Epithelial cell of proximal tubule (primary cell): ENCODE results near the gene MAP1LC3A. TPM values are rescaled to one million over a fixed set of nuclear protein-coding genes. Genes with fewer than 3 reads are reported as not detected.
"Not testable (repeated sequence)": the region's sequence is repeated elsewhere in the genome, so short reads cannot be mapped to it uniquely, and the experiment has no call there.

Source experiments
- DNase-seq: peaks from one replicate; pipeline ENCODE4 v3.0.0-alpha.2; 2011; ENCODE audit warnings: low read depth
- H3K4me3 ChIP-seq: 2 replicates; pipeline ENCODE4 v1.5.1; 2011; ENCODE audit warnings: low read depth, mild to moderate bottlenecking, low read length
- CTCF ChIP-seq: conservative IDR thresholded peaks from 2 replicates; pipeline ENCODE4 v1.5.1; 2012; ENCODE audit warnings: low read depth, mild to moderate bottlenecking, low read length
- total RNA-seq: library from RNA; depleted of rRNA; stranded (reverse); fragments of >200 nt; gene quantifications from 2 replicates; pipeline ENCODE4 v1.2.3, GENCODE V29; 2015

The MAP1LC3A gene
- 21.6 and 28.3 TPM in 2 replicates for total RNA-seq

- TF ChIP-seq CTCF = no peak
- no peak for DNase-seq
Measured at GRCh38 chr20:34558320-34559218, at the start of gene MAP1LC3A. Gene MAP1LC3A, plus strand, starts transcription at chr20:34558718. Its CDS starts 151 bp downstream, at chr20:34558869.

GRCh38 chr20:34510575-34510974 lies 47.9 kb upstream of the MAP1LC3A start:
- no peak overlapping the region for H3K4me3 ChIP-seq
- no peak for DNase-seq
- no peak for TF ChIP-seq CTCF

More at GRCh38 chr20:34558320-34559218, at the start of gene MAP1LC3A:
- peak within 1 kb of the TSS; percentile 86 for H3K4me3 ChIP-seq

- no peak for DNase-seq
- H3K4me3 ChIP-seq = peak overlapping the region; percentile 27
- no peak for TF ChIP-seq CTCF
Measured at GRCh38 chr20:34511891-34512265, 46.6 kb upstream of the MAP1LC3A start.

DNA sequence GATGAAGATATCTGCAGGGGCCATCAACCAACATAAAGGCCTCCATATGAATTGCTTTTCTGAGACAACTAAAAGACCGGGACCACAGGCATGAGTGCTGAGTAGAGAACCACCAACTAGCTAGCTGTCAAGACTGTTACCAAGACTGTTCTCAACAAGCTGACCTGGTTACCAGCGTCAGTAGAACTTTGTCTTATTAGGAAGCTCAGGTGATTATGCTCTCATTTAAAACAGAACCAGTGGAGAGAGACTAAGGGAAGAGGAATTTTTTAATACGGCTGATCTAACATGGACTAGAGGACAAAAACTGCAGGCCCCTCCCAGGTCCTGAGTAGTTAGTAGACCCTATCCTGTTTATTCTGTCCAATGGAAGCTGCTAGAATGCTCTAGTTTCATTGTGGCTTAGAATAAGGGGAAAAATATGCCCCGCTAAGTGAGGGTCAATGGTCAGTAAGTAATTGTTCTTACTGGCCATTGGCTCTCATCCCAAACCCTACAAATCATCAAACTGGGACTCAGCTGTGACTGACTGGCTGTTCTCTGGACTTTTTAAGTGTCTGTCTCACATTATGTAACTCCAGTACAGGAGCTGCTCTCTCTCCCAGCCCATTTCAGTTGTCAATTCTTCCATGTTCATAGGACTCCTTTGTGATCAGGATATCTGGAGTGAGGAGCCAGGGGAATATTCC lies 46.1 kb upstream of the MAP1LC3A start:
- DNase-seq = peak; percentile 84
- peak overlapping the region; percentile 27 for H3K4me3 ChIP-seq
- no peak for TF ChIP-seq CTCF

DNA sequence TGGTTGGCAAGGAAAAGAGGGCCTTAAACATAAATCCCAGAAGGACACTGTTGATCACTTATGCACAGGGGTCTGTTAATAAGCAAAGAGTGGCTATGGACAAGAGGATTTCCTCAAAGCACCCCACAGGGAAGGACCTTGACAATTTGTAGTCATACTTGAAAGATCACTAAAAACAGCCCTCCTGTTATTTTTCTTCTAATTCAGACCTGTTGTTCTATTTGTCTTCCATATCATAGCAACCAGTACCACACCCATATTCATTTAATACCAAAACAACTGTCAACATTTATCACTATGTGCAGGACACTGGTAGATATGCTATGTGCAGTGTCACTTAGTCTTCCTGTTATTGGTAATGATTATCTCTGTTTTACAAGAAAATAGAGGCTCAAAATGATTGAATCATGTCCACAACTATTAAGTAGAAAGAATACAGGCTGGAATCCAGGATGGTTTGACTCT lies 45.5 kb upstream of the MAP1LC3A start:
- no peak for DNase-seq
- no peak for TF ChIP-seq CTCF
- H3K4me3 ChIP-seq = no peak overlapping the region

DNA sequence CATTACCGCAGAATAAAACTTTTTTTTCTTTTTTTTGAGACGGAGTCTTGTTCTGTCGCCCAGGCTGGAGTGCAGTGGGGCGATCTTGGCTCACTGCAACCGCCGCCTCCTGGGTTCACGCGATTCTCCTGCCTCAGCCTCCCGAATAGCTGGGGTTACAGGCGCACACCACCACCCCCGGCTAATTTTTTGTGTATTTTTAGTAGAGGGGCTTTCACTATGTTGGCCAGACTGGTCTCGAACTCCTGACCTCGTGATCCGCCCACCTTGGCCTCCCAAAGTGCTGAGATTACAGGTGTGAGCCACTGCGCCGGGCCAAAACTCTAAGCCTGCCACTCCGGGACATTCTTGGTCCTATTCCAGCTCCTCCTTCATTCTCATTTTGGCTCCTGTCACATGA lies 44.5 kb upstream of the MAP1LC3A start:
- not testable (repeated sequence) for H3K4me3 ChIP-seq, DNase-seq

- no peak for TF ChIP-seq CTCF
- peak overlapping the region; percentile 81 for H3K4me3 ChIP-seq
- DNase-seq = no peak
Measured at GRCh38 chr20:34514897-34515483, 43.5 kb upstream of the MAP1LC3A start.
